HCT116 (cell line): ENCODE data around the gene DENND5B. TPM values are rescaled to one million over a fixed set of nuclear protein-coding genes. Genes with fewer than 3 reads are reported as not detected.

Experiments used
- ATAC-seq: fragments of 200-7000 bp; cut with Tn5 transposase; 2 replicates; pipeline ENCODE4 v1.9.1; 2020; ENCODE audit warnings: mild to moderate bottlenecking, moderate library complexity
- BruUV-seq: library from RNA; stranded (reverse); fragments of 400-500 nt; replicated peaks from 2 replicates; lab custom pipeline; 2021; lab: Mats Ljungman, UMichigan
- CTCF ChIA-PET: fragments of 300-600 bp; sonication (Branson Sonifier 250); formaldehyde crosslinking; loops from one replicate; lab custom pipeline; 2021; ENCODE audit warnings: antibody characterized with exemption; lab: Charles Lee
- POLR2A ChIA-PET: fragments of 300-600, 350-600 bp; sonication (Branson Sonifier 250); formaldehyde crosslinking; loops from one replicate; lab custom pipeline; 2021; ENCODE audit warnings: antibody characterized with exemption; lab: Charles Lee
- RAD21 ChIA-PET, 2 experiments: fragments of 300-600 bp; sonication (Branson Sonifier 250); formaldehyde crosslinking; loops; one replicate each; lab custom pipeline; 2023; ENCODE audit warnings: low total read pairs in 2 of 2; ENCODE audit not compliant: uncharacterized antibody in 2 of 2, unreplicated experiment in 2 of 2, low non-redundant PET in 1 of 2; lab: Charles Lee
- DNase-seq: peaks from one replicate; pipeline ENCODE4 v3.0.0-alpha.2; 2010; ENCODE audit warnings: low read depth, low spot score
- H2AFZ ChIP-seq: fragments of 200-600 bp; shearing (Covaris generic), sonication (generic); 2 replicates; pipeline ENCODE4 v1.6.1; 2017; ENCODE audit warnings: low read depth, mixed run types, mixed read lengths, antibody characterized with exemption, low read length; ENCODE audit not compliant: poor library complexity, severe bottlenecking
- H3K27ac ChIP-seq: 2 replicates; pipeline ENCODE4 v1.5.1; 2012; ENCODE audit warnings: low read depth, low read length
- H3K27me3 ChIP-seq: fragments of 200-600 bp; sonication (generic); 2 replicates; pipeline ENCODE4 v1.6.1; 2016; ENCODE audit warnings: mixed run types, low read length, mixed read lengths; ENCODE audit not compliant: insufficient read depth
- H3K36me3 ChIP-seq, 2 experiments: fragments of 200-500 bp in 1 of 2; fragments of 200-600 bp in 1 of 2; sonication (Bioruptor generic) in 1 of 2; sonication (generic) in 1 of 2; 2 replicates each; pipeline versions ENCODE4 v1.5.1 to v1.6.1; 2014 to 2016; ENCODE audit warnings: low read length in 2 of 2, inconsistent platforms in 1 of 2, mixed read lengths in 1 of 2, mixed run types in 1 of 2; ENCODE audit not compliant: insufficient read depth in 2 of 2, control insufficient read depth in 1 of 2
- H3K4me1 ChIP-seq, 2 experiments: fragments of 200-600 bp in 1 of 2; sonication (generic) in 1 of 2; 2 replicates each; pipeline versions ENCODE4 v1.5.1 to v1.6.1; 2012 to 2017; ENCODE audit warnings: low read length in 2 of 2, inconsistent platforms in 1 of 2, mild to moderate bottlenecking in 1 of 2, mixed read lengths in 1 of 2, mixed run types in 1 of 2, moderate library complexity in 1 of 2; ENCODE audit not compliant: insufficient read depth in 2 of 2, control insufficient read depth in 1 of 2
- H3K4me2 ChIP-seq: fragments of 200-600 bp; sonication (generic); 2 replicates; pipeline ENCODE4 v1.6.1; 2017; ENCODE audit warnings: mixed run types, low read length, mixed read lengths
- H3K4me3 ChIP-seq, 2 experiments: fragments of 200-600 bp in 1 of 2; sonication (generic) in 1 of 2; replicated peaks in 1 of 2; 2 replicates each; pipeline ENCODE4 v1.5.1; 2011 to 2016; ENCODE audit warnings: low read length in 2 of 2, control low read depth in 1 of 2, low read depth in 1 of 2, mild to moderate bottlenecking in 1 of 2, mixed read lengths in 1 of 2, mixed run types in 1 of 2
- H3K79me2 ChIP-seq: fragments of 200-600 bp; sonication (generic); 2 replicates; pipeline ENCODE4 v1.6.1; 2017; ENCODE audit warnings: mild to moderate bottlenecking, mixed run types, low read length, moderate library complexity, mixed read lengths; ENCODE audit not compliant: insufficient read depth
- H3K9ac ChIP-seq: fragments of 200-600 bp; sonication (generic); 2 replicates; pipeline ENCODE4 v1.6.1; 2016; ENCODE audit warnings: low read length, mixed read lengths
- H3K9me2 ChIP-seq: fragments of 200-600 bp; sonication (generic), shearing (Covaris generic); 2 replicates; pipeline ENCODE4 v1.6.1; 2017; ENCODE audit warnings: mixed run types, mild to moderate bottlenecking, moderate library complexity; ENCODE audit not compliant: insufficient read depth
- H3K9me3 ChIP-seq, 2 experiments: fragments of 200-500 bp in 1 of 2; fragments of 200-600 bp in 1 of 2; sonication (Bioruptor generic) in 1 of 2; sonication (generic) in 1 of 2; 2 replicates each; pipeline ENCODE4 v1.6.1; 2014 to 2017; ENCODE audit warnings: low read length in 2 of 2, mixed read lengths in 2 of 2, inconsistent platforms in 1 of 2, low read depth in 1 of 2, mild to moderate bottlenecking in 1 of 2, mixed run types in 1 of 2, moderate library complexity in 1 of 2; ENCODE audit not compliant: control insufficient read depth in 1 of 2, insufficient read depth in 1 of 2
- H4K20me1 ChIP-seq: fragments of 200-600 bp; sonication (generic), shearing (Covaris generic); 2 replicates; pipeline ENCODE4 v1.6.1; 2017; ENCODE audit warnings: mixed run types, mild to moderate bottlenecking, moderate library complexity; ENCODE audit not compliant: insufficient read depth
- EGR1 ChIP-seq: IDR thresholded peaks from 2 replicates; pipeline ENCODE4 v1.6.1; 2012; ENCODE audit warnings: low read depth
- EZH2 ChIP-seq: fragments of 200-600 bp; sonication (generic); IDR thresholded peaks from 2 replicates; pipeline ENCODE4 v1.6.1; 2017; ENCODE audit warnings: antibody characterized with exemption, mixed run types
- EZH2phosphoT487 ChIP-seq: fragments of 200-600 bp; IDR thresholded peaks from 2 replicates; pipeline ENCODE4 v1.6.1; 2018; ENCODE audit warnings: antibody characterized with exemption, borderline replicate concordance
- POLR2A ChIP-seq: IDR thresholded peaks from 2 replicates; pipeline ENCODE4 v1.7.0; 2011; ENCODE audit warnings: borderline replicate concordance; ENCODE audit not compliant: insufficient read depth, insufficient read length; ENCODE audit errors: extremely low read depth
- SIN3A ChIP-seq: IDR thresholded peaks from 2 replicates; pipeline ENCODE4 v1.6.1; 2012; ENCODE audit warnings: low read depth
- SP1 ChIP-seq: IDR thresholded peaks from 2 replicates; pipeline ENCODE4 v1.6.1; 2012; ENCODE audit warnings: low read depth
- TCF7L2 ChIP-seq: IDR thresholded peaks from 2 replicates; pipeline ENCODE4 v1.7.0; 2011; ENCODE audit warnings: borderline replicate concordance, inconsistent platforms; ENCODE audit not compliant: insufficient read depth, insufficient read length; ENCODE audit errors: extremely low read depth
- intact Hi-C: fragments of 100-400 bp; cut with micrococcal nuclease; formaldehyde crosslinking; loops from 2 replicates; pipeline ENCODE4 v1.10.0; 2022
- total RNA-seq: library from RNA; stranded (reverse); gene quantifications from one replicate; pipeline ENCODE4 v1.2.1, GENCODE V29; 2021; ENCODE audit not compliant: unreplicated experiment
- TF ChIP-seq, protein P1 (sequence below), 3 experiments: fragments of 200-600 bp in 1 of 3; sonication (generic) in 1 of 3; IDR thresholded peaks in 2 of 3; conservative IDR thresholded peaks in 1 of 3; 2 replicates each; pipeline ENCODE4 v1.5.1; 2012 to 2017; ENCODE audit warnings: low read depth in 2 of 3, low read length in 2 of 3, antibody characterized with exemption in 1 of 3, borderline replicate concordance in 1 of 3, control low read depth in 1 of 3, mild to moderate bottlenecking in 1 of 3, mixed read lengths in 1 of 3, mixed run types in 1 of 3, moderate library complexity in 1 of 3; ENCODE audit not compliant: insufficient read depth in 1 of 3

The DENND5B gene
- total RNA-seq, 1 experiment from 2014 or later, result 19.2 TPM

DNA sequence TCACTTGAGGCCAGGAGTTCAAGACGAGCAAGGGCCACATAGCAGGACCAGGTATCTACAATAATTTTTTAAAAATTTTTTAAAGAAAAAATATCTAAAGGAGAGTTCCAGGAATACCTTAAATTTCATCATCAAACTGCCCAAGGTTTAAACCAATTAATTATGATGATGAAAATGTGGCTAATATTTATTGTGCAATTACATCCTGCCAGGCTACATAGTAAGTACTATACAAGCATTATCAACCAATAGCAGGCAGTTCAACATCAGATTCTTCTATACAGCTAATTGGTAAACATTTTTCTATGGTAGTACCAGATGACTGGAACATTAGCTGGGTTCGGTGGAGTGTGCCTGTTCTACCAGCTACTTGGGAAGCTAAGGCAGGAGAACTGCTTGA, 24.4 kb downstream of the DENND5B start (continued):
- TF ChIP-seq, protein P1, sequence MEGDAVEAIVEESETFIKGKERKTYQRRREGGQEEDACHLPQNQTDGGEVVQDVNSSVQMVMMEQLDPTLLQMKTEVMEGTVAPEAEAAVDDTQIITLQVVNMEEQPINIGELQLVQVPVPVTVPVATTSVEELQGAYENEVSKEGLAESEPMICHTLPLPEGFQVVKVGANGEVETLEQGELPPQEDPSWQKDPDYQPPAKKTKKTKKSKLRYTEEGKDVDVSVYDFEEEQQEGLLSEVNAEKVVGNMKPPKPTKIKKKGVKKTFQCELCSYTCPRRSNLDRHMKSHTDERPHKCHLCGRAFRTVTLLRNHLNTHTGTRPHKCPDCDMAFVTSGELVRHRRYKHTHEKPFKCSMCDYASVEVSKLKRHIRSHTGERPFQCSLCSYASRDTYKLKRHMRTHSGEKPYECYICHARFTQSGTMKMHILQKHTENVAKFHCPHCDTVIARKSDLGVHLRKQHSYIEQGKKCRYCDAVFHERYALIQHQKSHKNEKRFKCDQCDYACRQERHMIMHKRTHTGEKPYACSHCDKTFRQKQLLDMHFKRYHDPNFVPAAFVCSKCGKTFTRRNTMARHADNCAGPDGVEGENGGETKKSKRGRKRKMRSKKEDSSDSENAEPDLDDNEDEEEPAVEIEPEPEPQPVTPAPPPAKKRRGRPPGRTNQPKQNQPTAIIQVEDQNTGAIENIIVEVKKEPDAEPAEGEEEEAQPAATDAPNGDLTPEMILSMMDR (IDR thresholded peaks at IDR 0.05 in 2 of 3, conservative IDR thresholded peaks at IDR 0.05 in 1 of 3; ENCODE audit: borderline replicate concordance in 1 of 3, insufficient read depth in 1 of 3, low read depth in 2 of 3, low read length in 2 of 3), result no peak
- no peak for TF ChIP-seq TCF7L2
- no peak for TF ChIP-seq SP1
- TF ChIP-seq EZH2phosphoT487, result no peak
- TF ChIP-seq EGR1, result no peak

DNA sequence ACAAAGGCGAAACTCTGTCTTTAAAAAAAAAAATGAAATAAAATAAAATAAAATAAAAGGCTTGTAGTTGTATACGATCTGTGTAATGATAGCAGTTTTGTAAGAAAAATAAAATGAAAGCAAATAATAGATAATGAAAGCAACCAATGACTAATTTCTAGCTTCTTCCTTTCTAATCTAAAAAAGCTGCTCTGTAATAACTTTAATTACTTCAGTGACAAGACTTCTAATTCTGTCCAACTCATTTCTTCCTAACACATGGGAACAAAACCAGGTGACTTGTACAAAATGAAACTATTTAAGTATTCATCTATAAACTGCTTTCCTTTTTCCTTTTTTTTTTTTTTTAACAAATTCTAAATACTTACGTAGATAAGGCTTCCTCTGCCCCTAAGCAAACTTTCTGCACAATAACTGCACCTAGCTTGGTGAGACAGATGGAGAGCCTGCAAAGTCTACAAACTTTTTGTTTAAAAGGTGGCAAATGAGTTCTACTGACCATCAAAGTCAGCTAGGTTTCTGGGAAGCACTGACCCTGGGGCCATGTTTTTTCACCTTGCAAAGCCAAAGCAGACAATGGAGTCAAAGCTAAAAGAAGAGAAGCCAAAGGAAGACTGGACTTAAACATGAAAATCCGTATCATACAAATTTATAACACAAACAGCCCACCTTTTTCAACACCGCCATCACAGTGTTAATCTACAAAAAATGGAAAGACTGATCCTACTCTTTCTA, 28.2 kb downstream of the DENND5B start:
- Histone ChIP-seq H3K9me2 (no peaks in the 10 kb centered on the region), H3K4me2 (no peak overlapping the region), H3K9me3 (no peaks in the 10 kb centered on the region), H3K4me3 (no peak overlapping the region), H3K27ac (no peak overlapping the region), H2AFZ (no peak overlapping the region), H3K79me2 (peaks cover 48% of the 10 kb centered on the region), H3K27me3 (no peaks in the 10 kb centered on the region), H3K4me1 (peaks cover 0 to 9% of the 10 kb centered on the region in 2 experiments; a peak in 2 of 4 replicates), H3K36me3 (no peaks in the 10 kb centered on the region), H4K20me1 (no peaks in the 10 kb centered on the region), H3K9ac (no peak overlapping the region)
- BruUV-seq, result no TSS peak
- ChIA-PET RAD21 (no interaction called here), POLR2A (no interaction called here), CTCF (no interaction called here)
- ATAC-seq (no peak), DNase-seq (no peak)
- intact Hi-C loops, result loop anchor here (2.0 kb wide), 1 partner anchor 34 kb away; no protein-coding TSS in a partner anchor
- no peak for TF ChIP-seq EZH2
- no peak for TF ChIP-seq POLR2A
- TF ChIP-seq SIN3A, result no peak
